ENCODE measurements around the gene UCN2. TPM values are rescaled to one million over a fixed set of nuclear protein-coding genes. Genes with fewer than 3 reads are reported as not detected.
"Not testable (repeated sequence)": the region's sequence is repeated elsewhere in the genome, so short reads cannot be mapped to it uniquely, and the experiment has no call there.

UCN2 gene
- total RNA-seq, 1 donor from 2014 or later = not detected

GRCh38 chr3:48564022-48564421 lies 441 bp upstream of the UCN2 start:
- ATAC-seq (no peak), DNase-seq (ENCODE audit: low spot score) (no peak)

- peak; percentile 62 for DNase-seq (ENCODE audit: low spot score)
- ATAC-seq = peak; percentile 41
Measured at GRCh38 chr3:48562367-48563095, 1.1 kb downstream of the UCN2 start.

GRCh38 chr3:48561045-48561736 lies 2.4 kb downstream of the UCN2 start:
- DNase-seq (ENCODE audit: low spot score) (no peak), ATAC-seq (no peak)

DNA sequence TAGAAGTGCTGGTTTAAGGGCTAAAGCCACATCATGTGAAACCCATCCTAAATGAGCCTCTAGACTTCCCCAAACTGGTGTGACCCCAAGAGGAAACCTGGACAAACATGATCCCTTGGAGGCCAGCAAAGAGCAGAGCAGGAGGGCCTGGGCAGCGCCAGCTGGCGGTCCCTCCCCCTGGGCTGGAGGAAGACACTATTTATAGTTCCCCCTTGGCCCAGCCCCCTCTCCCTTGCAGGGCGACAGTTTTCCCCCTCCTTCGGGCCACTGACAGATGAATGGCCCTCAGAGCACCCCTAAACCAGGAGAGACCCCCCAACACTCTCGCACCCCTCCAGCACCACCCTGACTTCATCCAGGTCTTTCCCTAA lies 2.9 kb downstream of the UCN2 start:
- no peak for ATAC-seq

DNA sequence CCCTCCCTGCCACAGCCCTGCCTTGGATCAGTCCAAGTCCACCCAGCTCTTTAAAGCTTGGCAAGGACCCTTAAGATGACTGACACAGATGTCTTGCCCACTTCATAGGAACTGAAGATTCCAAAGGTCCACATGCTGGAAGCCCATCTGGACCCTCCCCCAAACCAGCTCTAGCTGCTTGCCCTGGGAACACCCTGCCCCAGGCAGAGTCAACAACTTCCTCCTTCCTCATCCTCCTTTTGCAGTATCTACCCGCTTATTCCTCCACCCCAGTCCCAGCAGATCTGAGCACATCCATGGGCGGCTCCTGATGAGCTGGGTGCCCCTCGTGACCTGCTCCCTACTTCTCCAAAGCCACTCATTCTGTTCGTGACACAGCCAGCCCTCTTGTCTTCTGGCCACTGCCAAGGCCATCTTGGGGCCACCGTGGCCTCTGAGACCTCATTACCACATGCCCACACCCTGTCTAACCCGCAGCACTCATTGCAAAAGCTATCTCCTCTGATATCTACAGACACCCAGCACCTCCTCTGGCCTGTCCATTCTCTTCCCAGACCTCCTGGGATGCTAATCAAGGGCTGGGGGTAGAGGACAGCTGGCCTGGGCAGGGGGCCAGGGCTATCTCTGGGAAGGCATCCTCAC lies 5.0 kb downstream of the UCN2 start:
- ATAC-seq = no peak
- DNase-seq (ENCODE audit: low spot score) = no peak

More for the DNA sequence above, 2.9 kb downstream of the UCN2 start:
- no peak for DNase-seq (ENCODE audit: low spot score)

GRCh38 chr3:48556796-48557626 lies 6.6 kb downstream of the UCN2 start, which contains the start of gene PFKFB4:
TSS of gene PFKFB4 (minus strand) at chr3:48556803. CDS start at chr3:48556777, 26 bp downstream.
- DNase-seq (ENCODE audit: low spot score) = peak; percentile 99
- ATAC-seq = peak; percentile 91

DNA sequence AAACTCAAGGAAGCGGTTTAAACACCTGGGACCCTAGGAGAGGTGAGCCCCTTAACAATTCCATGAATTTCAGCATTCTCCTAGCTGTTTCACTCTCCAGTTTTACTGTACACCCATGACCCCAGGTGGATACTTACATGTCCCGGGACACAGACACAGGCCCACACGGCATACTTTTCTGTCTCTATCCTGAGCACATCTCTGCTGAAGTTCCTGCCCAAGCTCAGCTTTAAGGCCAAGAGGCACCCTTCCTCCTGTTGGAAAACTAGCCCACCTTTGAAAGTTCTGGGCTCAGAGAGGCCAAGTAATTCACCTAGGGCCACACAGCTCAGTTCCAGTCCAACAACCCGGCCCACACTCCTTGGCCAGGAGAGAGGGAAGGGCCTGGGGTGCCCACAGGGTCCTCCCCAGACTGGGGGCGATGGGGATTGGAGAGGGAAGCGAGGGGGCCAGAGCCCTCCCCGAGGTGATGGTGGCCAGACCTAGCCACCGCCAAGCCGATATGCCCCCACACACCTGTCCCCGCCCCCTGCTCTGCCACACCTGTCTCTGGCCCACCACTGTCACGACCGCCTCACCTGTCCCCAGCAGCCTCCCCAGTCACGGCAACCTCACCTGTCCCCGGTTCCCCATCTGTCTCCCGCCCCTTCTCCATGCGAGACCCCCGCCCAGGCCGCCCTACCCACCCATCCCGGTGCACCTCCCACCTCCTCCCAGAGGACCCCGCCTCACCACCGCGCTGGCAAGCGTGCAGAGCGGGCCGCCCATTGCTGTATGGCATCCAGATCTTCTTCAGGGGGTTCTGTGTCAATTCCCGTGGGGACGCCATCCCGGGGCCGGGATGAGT lies 7.4 kb downstream of the UCN2 start:
- DNase-seq (ENCODE audit: low spot score) (no peak), ATAC-seq (no peak)

DNA sequence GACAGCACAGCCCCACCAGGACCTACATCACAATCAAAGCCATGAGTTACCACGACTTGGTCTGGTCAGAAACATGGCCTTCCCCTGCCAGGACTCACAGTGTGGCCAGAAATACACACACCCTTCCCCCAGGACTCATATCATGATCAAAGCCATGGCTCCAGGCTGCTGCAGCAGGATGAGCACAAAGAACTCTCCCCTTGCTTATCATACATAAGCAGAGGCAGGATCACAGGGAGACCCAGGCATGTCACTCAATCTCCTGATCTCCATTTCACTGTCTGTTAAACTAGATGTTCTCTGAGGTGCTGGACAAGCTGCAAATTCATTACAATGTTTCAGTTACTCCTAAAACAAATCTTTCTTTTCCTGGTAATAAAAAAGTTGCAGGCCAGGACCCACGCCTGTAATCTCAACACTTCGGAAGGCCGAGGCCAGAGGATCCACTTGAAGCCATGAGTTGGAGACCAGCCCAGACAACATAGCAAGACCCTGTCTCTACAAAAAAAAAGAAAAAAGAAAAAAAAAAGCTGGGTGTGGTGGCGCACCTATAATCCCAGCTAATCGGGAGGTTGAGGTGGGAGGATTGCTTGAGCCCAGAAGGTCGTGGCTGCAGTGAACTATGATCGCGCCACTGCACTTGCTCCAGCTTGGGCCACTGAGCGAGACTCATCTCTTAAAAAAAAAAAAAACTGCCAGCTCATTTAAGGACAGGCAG lies 8.2 kb downstream of the UCN2 start:
- DNase-seq (ENCODE audit: low spot score) (no peak), ATAC-seq (no peak)

DNA sequence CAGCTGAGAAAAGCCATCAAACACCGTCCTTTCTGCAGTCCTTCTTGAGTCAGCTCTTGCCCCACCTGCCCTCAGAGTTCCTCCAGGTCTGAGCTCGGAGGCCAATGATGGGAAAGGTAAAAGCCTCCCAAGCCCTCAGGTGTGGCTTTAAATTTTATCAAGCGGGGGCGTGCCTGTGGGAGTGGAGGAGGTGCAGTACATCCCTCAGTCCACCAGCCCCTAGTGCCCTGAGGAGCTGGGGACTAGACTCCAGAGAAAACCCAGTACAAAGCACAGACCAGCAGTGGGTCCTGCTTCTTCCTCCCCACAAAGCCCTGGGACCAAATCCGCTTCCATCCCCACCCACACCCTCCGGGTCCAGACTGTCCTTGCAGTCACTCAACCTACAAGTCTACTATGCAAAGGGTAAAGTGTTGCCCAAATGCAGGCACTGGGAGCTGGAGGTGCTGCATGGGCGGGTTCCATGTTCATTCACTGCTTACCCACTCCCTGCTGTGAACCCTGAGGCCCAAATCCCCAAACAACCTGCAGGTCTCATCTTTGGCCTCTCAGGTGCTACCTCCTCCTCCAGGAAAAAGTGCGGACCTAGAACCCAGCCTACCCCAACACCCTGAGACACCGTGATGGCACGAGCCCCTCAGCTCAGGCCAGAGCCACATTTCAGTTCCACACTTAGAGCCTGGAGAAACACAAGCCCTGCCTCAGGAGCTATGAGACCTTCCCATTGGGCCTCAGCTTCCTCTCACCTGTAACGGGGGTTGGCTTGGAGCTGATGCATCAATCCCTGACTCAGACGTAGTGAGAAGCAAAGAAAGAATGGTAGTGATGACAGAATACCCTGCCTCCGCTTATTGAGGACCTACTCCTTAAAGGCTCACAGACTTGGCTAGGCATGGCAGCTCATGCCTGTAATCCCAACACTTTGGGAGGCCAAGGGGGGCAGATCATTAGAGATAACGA lies 9.4 kb downstream of the UCN2 start:
- DNase-seq (ENCODE audit: low spot score) (no peak), ATAC-seq (no peak)

- DNase-seq (ENCODE audit: low spot score) (no peak), ATAC-seq (no peak)
Measured at GRCh38 chr3:48553361-48553760, 10.2 kb downstream of the UCN2 start.

DNA sequence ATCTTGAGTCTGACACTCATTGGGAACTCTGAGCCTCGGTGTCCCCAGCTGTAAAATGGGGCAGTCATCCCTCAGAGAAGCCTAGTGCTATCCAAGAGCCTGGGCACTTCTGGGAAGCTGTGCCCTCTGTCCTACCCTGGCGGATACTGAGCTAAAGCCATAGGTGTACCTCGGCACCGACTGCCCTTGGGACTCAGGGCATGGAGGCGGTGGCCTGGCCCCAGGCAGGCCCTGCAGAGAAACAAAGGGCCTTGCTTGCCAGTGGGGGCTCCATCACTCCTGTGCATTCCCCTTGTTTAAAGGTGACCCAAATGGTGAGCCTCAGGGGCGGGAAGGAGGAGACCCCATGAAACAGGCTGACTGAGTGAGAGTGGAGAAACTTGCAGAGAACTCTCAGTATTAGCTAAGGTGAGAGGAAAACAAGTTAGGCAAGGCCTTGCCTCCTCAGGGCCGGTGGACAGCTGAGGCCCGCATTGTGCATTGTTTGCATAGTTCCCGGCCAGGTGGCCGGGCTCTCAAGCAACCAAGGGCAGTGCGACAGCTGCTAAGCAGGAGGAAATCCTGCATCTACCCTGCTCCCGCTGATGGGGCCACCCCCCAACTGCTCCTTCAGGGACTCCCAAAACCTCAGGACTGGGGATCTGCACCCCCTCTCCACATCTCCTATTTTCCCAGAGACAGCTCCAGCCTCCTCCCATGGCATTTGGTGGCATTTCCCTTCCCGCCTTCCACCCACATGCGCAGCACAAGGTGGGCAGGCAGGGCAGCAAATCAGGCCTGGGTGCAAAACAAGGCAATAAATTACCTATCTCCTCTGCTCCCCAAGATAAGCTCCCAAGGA lies 11.2 kb downstream of the UCN2 start:
- ATAC-seq (no peak), DNase-seq (ENCODE audit: low spot score) (no peak)

GRCh38 chr3:48551651-48552050 lies 11.9 kb downstream of the UCN2 start:
- DNase-seq (ENCODE audit: low spot score); ATAC-seq: not testable (repeated sequence)

- ATAC-seq = peak; percentile 98
- DNase-seq (ENCODE audit: low spot score) = peak; percentile 83
Measured at GRCh38 chr3:48548729-48549705, 14.6 kb downstream of the UCN2 start.

DNA sequence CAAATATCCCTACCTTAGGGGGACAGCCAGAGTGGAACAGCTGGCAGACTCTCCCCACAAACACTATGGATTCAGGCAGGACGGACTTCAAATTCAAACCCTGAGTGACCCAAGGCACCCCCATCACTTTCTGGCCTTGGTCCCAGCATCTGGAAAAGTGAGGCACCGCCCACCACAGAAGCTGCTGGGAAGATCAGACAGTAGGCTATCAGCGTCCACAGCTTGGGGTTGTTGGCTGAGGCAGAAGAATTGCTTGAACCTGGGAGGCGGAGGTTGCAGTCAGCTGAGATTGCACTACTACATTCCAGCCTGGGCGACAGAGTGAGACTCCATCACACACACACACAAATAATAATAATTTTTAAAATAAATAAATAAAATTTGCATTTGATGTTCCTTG lies 15.5 kb downstream of the UCN2 start:
- no peak for DNase-seq (ENCODE audit: low spot score)
- ATAC-seq = no peak

GRCh38 chr3:48546203-48546829 lies 17.3 kb downstream of the UCN2 start:
- DNase-seq (ENCODE audit: low spot score) = no peak
- no peak for ATAC-seq

DNA sequence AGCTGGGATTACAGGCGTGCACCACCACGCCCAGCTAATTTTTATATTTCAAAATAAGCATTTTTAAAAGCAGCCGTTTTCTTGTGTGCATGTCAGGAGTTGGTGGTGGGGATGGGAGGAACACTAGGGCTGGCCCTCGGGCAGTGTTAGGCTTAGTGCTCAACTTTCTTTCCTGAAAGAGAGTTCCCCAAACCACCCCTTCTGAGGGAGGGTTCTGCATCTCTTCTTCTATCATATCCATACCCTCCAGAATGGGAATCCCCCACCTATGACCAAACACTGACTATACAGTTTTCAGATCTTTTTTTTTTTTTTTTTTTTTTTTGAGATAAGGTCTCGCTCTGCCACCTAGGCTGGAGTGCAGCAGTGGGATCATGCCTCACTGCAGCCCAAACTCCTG lies 19.4 kb downstream of the UCN2 start:
- DNase-seq (ENCODE audit: low spot score) (no peak), ATAC-seq (no peak)

Data from left lobe of liver (tissue), 2 donors.